NCI-H2029 treated with DMSO at 0.1 percent for 48 hours (cell line): ENCODE data around the gene MTMR10.

Experiments
- DNase-seq: peaks from one replicate; lab custom pipeline; 2025; lab: John Stamatoyannopoulos, UW

The MTMR10 gene

DNA sequence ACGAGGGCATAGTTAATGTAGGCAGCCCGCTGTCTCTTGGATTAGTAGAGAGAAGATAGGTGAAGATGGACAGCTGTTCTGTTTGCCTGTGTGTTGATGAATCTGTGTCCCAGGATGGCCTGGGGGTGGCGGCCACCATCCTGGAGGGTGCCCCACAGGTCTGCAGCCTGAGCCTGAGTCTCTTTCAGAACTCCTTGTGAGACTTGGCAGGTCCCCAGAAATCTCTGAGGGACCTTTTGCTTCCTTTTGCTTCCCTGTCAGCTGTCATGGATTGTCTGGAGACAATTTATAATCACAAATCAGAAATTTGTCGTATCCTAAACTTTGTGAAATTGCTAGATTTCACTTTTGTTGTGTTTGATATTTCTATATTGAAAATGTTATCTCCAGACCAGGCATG lies 70.3 kb downstream of the MTMR10 start:
- no peak for DNase-seq

DNA sequence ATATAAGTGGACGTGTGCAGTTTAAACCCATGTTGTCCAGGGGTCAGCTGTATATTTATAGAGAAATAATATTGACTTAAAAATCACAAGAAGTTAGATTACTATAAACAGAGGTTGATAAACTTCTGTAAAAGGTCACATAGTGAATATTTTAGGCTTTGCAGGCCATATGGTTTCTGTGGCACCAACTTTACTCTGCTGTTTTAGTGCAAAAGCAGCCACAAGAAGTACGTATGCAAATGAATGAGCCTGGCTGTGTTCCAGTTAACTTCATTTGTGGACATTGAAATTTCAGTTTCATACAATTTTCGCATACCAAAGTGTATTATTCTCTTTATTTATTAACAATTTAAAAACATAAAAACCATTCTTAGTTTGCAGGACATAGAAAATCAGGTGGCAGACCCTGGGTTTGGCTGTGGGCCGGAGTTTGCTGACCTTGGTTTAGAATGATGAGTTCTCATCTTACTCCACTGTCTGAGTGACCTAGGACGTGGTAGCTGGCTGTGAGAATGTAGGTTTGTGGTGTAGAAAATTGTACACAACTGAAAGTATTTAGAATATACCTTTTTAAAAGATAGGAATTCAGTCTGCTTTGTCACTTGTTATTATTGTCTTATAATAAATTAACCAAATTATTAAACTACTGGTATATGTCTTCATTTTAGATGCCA lies 71.4 kb downstream of the MTMR10 start:
- DNase-seq = no peak

- no peak for DNase-seq
These were observed 73.1 kb downstream of the MTMR10 start for GRCh38 chr15:30918366-30918765.

DNA sequence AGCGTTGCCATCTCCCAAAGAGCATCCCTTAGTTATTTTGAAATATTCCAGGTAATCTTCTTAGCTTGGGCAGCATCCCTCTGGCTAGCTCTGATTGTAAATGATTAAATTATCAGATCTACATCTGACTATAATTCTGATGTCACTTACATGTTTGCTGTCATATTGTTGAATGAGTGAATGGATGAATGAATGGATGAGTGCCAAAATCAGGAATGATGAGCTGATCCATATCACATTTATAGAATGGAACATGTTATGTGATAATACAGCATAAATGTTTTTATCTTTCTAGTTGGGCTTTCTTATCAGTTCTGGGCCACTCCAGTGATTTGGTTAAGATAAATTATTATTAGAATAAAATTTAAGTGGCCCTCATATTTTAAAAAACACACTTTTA lies 73.8 kb downstream of the MTMR10 start:
- DNase-seq = no peak

- no peak for DNase-seq
These were observed 74.4 kb downstream of the MTMR10 start for GRCh38 chr15:30917013-30917412.

GRCh38 chr15:30913761-30914160 lies 77.7 kb downstream of the MTMR10 start:
- DNase-seq = no peak

- DNase-seq = no peak
These were observed 85.1 kb downstream of the MTMR10 start for GRCh38 chr15:30906366-30906765.

GRCh38 chr15:30905821-30906220 lies 85.6 kb downstream of the MTMR10 start:
- no peak for DNase-seq

DNA sequence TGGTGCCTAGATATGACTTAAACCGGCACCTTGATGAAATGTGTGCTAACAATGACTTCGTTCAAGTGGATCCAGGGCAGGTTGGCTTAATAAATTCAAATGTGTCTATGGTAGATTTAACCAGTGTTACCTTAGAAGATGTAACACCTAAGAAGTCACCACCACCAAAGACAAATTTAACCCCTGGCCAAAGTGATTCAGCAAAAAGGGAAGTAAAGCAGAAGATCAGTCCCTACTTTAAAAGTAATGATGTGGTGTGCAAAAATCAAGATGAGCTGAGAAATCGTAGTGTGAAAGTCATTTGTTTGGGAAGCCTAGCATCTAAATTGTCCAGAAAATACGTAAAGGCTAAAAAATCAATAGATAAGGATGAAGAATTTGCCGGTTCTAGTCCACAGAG lies 86.6 kb downstream of the MTMR10 start:
- DNase-seq = no peak

DNA sequence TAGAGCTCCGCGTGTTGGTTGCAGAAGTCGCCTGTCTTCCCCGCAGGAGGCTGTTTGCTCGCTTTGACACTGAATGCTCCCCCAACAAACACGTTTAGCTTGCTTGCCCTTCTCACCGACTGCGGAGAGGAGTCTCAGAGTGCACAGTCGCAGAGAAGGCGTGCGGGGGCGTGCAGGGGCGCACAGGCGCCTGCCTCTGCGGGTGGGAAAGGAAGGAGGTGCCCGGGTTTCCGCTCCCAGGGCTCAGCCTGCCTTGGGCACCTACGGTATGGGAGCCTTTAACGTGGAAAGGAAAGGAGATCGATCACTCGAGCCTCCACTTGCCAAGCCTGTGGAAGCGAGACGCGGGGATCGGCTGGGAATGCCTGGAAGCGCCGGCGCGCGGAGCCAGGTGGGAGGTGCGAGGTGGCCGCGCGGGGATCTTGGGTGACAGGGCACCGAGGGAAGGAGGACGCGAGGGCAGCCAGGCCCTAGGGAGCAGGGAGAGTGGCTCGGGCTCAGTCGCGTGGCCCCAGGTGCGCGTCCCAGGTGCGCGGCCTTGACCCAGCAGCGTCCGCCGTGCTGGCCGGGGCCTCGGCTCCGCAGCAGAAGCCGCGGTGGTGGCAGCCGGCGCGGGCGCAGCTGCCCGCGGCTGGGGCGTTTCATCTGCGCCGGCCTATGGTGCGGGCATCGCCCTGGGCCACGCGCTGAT lies 87.8 kb downstream of the MTMR10 start, which contains the start of gene FAN1:
FAN1 (plus strand) TSS at position 419 of the 691 bp plus-strand sequence. CDS start 749 bp downstream, outside the sequence.
- DNase-seq = peak; percentile 22

DNA sequence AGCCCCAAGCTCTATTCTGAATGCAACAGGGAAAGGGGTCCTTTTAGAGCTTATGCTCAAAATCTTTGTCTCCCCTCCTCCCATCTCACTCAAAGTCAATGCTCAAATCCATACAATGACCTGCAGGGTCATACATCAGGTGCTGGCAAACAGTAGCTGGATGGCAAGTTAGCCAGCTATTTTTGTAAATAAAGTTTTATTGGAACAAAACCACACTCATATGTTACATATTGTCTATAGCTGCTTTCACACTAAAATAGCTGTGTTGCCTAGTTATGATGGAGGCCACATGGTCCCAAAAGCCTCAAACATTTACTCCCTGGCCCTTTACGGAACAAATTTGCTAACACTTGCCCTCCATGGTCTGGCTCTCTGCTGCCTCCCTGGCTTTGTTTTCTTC lies 89.5 kb downstream of the MTMR10 start:
- DNase-seq = no peak

GRCh38 chr15:30896211-30896606 lies 95.2 kb downstream of the MTMR10 start:
- DNase-seq = no peak

- DNase-seq = no peak
These were observed 95.8 kb downstream of the MTMR10 start for GRCh38 chr15:30895461-30896210.

DNA sequence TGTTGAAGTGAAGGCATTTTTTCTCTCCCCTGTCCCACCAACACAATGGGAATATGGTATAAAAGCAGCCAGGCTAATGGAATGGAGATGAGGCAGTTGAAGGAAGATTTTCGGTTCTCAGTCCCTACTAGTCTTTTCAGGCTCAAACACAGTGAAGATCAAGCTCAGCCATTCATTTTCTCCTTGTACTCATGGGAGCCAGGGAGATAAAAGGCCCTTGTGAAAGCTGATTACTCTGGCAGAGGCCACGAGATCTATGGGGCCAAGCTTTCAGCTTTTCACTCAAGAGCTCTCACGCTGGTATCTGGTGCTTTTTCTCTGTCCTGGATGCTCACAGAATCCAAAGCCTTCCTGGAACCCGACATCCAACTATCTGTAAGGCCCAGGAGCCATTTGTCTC lies 102.2 kb downstream of the MTMR10 start:
- DNase-seq = no peak
